Activated CD8-positive, alpha-beta memory T cell treated with anti-CD3 and anti-CD28 coated beads, Interleukin-2, amount 10 ng/mL, durations not matched to agents 7 days and 5 days (primary cell): ENCODE measurements around the gene SNX30. TPM values are rescaled to one million over a fixed set of nuclear protein-coding genes. Genes with fewer than 3 reads are reported as not detected.

Experiments
- ATAC-seq: fragments of 150-1000 bp; cut with Tn5 transposase; one replicate; pipeline ENCODE4 v1.10.0; 2021; ENCODE audit warnings: moderate library complexity
- CTCF ChIA-PET: fragments of 350-600 bp; sonication (Branson Sonifier 250); formaldehyde crosslinking; loops from one replicate; lab custom pipeline; 2021; ENCODE audit warnings: antibody characterized with exemption; lab: Charles Lee
- DNase-seq: peaks from one replicate; pipeline ENCODE4 v3.0.0-alpha.2; 2020
- H3K27ac Mint-ChIP-seq: one replicate; pipeline ENCODE4 v1.8.0; 2021; ENCODE audit warnings: mild to moderate bottlenecking, mixed read lengths
- H3K27me3 Mint-ChIP-seq: one replicate; pipeline ENCODE4 v1.8.0; 2021; ENCODE audit warnings: mixed read lengths
- H3K36me3 Mint-ChIP-seq: one replicate; pipeline ENCODE4 v1.8.0; 2021; ENCODE audit warnings: mild to moderate bottlenecking, mixed read lengths
- H3K4me1 Mint-ChIP-seq: one replicate; pipeline ENCODE4 v1.8.0; 2021; ENCODE audit warnings: mixed read lengths
- H3K4me3 Mint-ChIP-seq: one replicate; pipeline ENCODE4 v1.8.0; 2021; ENCODE audit warnings: mild to moderate bottlenecking, moderate library complexity, mixed read lengths
- H3K9me3 Mint-ChIP-seq: one replicate; pipeline ENCODE4 v1.8.0; 2022; ENCODE audit warnings: low read depth, mixed read lengths
- total RNA-seq, 2 experiments: library from RNA; stranded (reverse); gene quantifications; one replicate each; pipeline ENCODE4 v1.2.3, GENCODE V29; 2021

SNX30 gene
- total RNA-seq, 2 experiments from 2014 or later: 2.3 to 3.6 TPM

DNA sequence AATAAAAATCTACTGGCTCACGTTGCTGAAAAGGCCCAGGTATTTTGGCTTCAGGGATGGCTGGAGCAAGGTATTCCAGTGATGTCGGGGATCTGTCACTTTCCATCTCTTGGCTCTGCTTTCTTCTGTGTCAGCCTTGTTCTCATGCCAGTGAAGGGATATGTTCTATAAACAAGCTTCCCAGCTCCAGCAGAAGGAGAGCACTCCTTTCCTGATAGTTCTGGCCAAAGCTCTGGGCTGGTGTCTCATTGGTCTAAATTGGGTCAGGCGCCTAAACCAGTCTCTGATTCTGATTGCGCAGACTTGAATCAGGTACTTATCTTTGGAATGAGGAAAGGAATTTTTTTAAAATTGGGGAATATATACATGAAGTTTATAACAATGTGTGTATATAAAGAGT lies 5.1 kb downstream of the SNX30 start:
- ATAC-seq: no peak
- Mint-ChIP-seq H3K27ac (no peak overlapping the region), H3K4me3 (no peak overlapping the region), H3K4me1 (peaks cover 49% of the 10 kb centered on the region), H3K27me3 (peaks cover 30% of the 10 kb centered on the region), H3K36me3 (peaks cover 13% of the 10 kb centered on the region), H3K9me3 (peaks cover 3% of the 10 kb centered on the region)
- CTCF ChIA-PET: interaction anchor here (0.6 kb wide), 2 partner anchors 35 to 38 kb away, joined by 3 to 4 read pairs; no protein-coding TSS in a partner anchor
- DNase-seq: no peak

DNA sequence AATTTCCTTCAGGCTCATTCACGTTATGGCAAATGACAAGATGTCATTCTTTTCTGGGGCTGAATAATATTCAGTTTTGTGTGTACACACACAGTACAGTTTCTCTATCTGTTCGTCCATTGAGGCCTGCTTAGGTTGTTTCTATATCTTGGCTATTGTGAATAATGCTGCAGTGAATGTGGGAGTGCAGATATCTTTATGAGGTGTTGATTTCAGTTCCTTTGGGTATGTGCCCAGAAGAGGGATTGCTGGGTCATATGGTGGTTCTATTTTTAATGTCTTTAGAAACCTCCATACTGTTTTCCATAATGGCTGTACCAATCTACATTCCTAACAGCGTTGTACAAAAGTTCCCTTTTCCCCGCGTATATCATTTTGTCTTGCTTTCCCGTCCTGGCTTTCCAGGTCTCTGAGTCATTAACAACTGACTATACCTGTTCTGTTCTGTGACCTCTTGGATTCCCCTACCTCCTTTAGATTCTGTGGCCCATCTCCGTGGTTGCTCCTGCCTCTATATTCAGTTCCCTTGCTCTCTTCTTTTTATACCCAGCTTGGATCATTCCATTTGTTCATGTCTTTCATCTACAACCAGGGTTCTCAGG lies 6.8 kb downstream of the SNX30 start:
- Mint-ChIP-seq H3K27me3 (peaks cover 27% of the 10 kb centered on the region), H3K36me3 (peaks cover 13% of the 10 kb centered on the region), H3K4me1 (peaks cover 39% of the 10 kb centered on the region), H3K9me3 (peaks cover 3% of the 10 kb centered on the region), H3K4me3 (no peak overlapping the region), H3K27ac (no peak overlapping the region)
- no peak for ATAC-seq
- DNase-seq: no peak
- CTCF ChIA-PET: no interaction called here

DNA sequence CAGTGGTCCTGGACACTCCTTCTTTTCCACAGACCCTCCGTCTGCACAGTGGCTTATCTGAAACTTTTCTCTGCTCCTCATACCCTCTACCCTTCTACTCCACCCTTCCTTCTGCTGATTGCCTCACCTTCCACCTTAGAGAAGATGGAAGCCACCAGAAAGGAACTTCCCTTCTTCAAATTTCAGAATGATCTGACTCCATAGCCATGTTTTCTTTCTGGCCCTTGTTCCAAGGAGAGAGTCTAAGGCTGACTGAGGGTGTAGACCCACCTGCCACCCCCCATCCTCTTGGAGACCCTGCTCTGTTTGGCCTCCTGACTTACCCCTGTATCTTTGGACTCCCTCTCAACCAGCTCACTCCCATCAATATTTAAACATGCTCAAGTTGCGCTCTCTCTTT lies 7.4 kb downstream of the SNX30 start:
- ATAC-seq (no peak), DNase-seq (no peak)
- CTCF ChIA-PET: no interaction called here
- Mint-ChIP-seq H3K27me3 (peaks cover 23% of the 10 kb centered on the region), H3K27ac (no peak overlapping the region), H3K36me3 (peaks cover 13% of the 10 kb centered on the region), H3K4me1 (peaks cover 34% of the 10 kb centered on the region), H3K4me3 (no peak overlapping the region), H3K9me3 (peaks cover 3% of the 10 kb centered on the region)

DNA sequence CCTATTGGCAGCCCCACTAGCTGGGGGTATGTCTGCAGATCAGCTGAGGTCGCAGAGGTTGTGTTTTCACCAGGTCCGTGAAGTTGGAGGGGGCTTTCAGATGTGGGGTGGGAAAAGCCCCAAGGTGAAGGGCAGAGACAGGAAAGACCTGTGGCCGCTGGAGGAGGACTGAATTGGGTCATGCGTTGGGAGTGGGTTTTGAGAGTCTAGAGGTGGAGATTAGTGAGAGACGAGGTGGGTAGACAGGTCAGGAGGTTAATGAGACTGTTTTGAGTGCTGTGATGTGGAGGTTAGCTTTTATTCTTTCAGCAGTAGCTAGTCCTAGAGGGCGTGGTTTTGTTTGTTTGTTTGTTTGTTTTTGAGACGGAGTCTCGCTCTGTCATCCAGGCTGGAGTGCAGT lies 10.3 kb downstream of the SNX30 start:
- CTCF ChIA-PET: no interaction called here
- peaks cover 20% of the 10 kb centered on the region for H3K27me3 Mint-ChIP-seq
- H3K4me3 Mint-ChIP-seq: no peak overlapping the region
- DNase-seq: no peak
- H3K36me3 Mint-ChIP-seq: peaks cover 11% of the 10 kb centered on the region
- peaks cover 8% of the 10 kb centered on the region for H3K4me1 Mint-ChIP-seq
- H3K27ac Mint-ChIP-seq: no peak overlapping the region
- peaks cover 3% of the 10 kb centered on the region for H3K9me3 Mint-ChIP-seq
- no peak for ATAC-seq

DNA sequence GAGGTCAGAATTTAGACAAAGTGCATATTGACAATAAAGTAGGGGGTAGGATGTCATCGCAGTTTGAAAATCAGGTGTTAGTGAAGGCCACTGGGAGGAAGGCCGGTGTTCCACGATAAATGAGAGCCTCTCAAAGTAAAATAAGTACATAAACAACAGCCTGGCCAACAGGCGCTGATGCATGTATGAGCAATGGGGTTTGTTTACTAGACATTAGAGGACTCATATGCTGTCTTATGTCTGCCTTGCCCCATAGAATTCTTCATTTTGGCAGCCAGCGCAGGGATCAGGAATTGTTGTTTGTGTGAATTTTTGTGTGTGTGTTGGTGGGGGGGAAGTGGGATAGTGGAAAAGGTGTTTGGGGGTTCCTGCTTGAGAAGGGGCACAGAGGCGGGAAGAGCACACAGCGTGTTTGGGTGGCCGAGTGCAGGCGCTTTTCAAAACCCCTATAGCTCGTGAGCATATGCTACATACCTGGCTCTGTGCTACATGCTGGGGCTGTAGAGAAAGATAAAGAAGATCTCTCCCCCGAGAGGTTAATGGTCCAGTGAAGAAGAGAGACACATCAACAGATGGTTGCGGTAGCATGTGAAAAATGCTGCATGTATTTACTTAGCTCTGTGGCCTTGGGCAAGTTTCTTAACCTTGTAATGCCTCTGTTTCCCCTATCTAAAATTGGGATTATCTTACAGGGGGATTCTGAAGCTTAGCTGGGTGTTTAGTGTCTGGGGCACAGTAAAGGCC lies 11.5 kb downstream of the SNX30 start:
- no peak overlapping the region for H3K27ac Mint-ChIP-seq
- peaks cover 11% of the 10 kb centered on the region for H3K9me3 Mint-ChIP-seq
- peaks cover 13% of the 10 kb centered on the region for H3K36me3 Mint-ChIP-seq
- ATAC-seq (no peak), DNase-seq (no peak)
- no peak overlapping the region for H3K4me3 Mint-ChIP-seq
- H3K27me3 Mint-ChIP-seq: peaks cover 17% of the 10 kb centered on the region
- CTCF ChIA-PET: no interaction called here
- H3K4me1 Mint-ChIP-seq: peaks cover 3% of the 10 kb centered on the region

- H3K27me3 Mint-ChIP-seq: peaks cover 12% of the 10 kb centered on the region
- DNase-seq (no peak), ATAC-seq (no peak)
- peaks cover 15% of the 10 kb centered on the region for H3K36me3 Mint-ChIP-seq
- H3K9me3 Mint-ChIP-seq: peaks cover 13% of the 10 kb centered on the region
- no peak overlapping the region for H3K27ac Mint-ChIP-seq
- CTCF ChIA-PET: interaction anchor here (0.7 kb wide), 1 partner anchor 16 kb away, joined by 3 read pairs; no protein-coding TSS in a partner anchor
- H3K4me3 Mint-ChIP-seq: no peak overlapping the region
- H3K4me1 Mint-ChIP-seq: peaks cover 3% of the 10 kb centered on the region
These were observed 12.4 kb downstream of the SNX30 start for GRCh38 chr9:112762726-112763518.

- no peak overlapping the region for H3K4me3 Mint-ChIP-seq
- peaks cover 13% of the 10 kb centered on the region for H3K36me3 Mint-ChIP-seq
- no peak overlapping the region for H3K27ac Mint-ChIP-seq
- H3K27me3 Mint-ChIP-seq: peaks cover 11% of the 10 kb centered on the region
- no peak for DNase-seq
- no peak for ATAC-seq
- H3K9me3 Mint-ChIP-seq: peaks cover 12% of the 10 kb centered on the region
- CTCF ChIA-PET: no interaction called here
- H3K4me1 Mint-ChIP-seq: peaks cover 2% of the 10 kb centered on the region
These were observed 13.8 kb downstream of the SNX30 start for GRCh38 chr9:112764344-112764743.

DNA sequence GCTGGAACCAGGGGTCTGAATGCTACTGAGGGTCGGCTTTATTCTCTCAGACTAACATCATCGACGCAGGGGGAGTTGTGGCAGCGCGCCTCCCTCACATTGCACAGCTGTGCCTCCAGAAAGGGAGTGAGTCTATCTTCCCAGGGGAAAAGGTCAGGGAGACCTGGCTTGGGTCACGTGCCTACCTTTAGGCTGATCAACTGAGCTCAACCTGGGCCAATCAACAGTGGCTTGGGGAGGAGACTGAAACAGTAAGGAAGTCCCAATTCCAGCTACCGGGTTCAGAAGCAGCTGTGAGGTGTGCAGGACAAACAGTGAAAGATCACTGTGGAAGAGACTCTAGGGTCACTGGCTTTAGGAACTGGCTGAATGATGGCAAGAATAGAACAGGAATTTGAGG lies 14.3 kb downstream of the SNX30 start:
- Mint-ChIP-seq H3K4me1 (peaks cover 2% of the 10 kb centered on the region), H3K27ac (no peak overlapping the region), H3K4me3 (no peak overlapping the region), H3K9me3 (peaks cover 12% of the 10 kb centered on the region), H3K36me3 (peaks cover 13% of the 10 kb centered on the region), H3K27me3 (peaks cover 15% of the 10 kb centered on the region)
- ATAC-seq (no peak), DNase-seq (no peak)
- CTCF ChIA-PET: no interaction called here

GRCh38 chr9:112765281-112765680 lies 14.7 kb downstream of the SNX30 start:
- Mint-ChIP-seq H3K4me1 (peaks cover 2% of the 10 kb centered on the region), H3K27ac (no peak overlapping the region), H3K4me3 (no peak overlapping the region), H3K36me3 (peaks cover 13% of the 10 kb centered on the region), H3K27me3 (peaks cover 13% of the 10 kb centered on the region), H3K9me3 (peaks cover 12% of the 10 kb centered on the region)
- ATAC-seq: no peak
- CTCF ChIA-PET: no interaction called here
- no peak for DNase-seq

DNA sequence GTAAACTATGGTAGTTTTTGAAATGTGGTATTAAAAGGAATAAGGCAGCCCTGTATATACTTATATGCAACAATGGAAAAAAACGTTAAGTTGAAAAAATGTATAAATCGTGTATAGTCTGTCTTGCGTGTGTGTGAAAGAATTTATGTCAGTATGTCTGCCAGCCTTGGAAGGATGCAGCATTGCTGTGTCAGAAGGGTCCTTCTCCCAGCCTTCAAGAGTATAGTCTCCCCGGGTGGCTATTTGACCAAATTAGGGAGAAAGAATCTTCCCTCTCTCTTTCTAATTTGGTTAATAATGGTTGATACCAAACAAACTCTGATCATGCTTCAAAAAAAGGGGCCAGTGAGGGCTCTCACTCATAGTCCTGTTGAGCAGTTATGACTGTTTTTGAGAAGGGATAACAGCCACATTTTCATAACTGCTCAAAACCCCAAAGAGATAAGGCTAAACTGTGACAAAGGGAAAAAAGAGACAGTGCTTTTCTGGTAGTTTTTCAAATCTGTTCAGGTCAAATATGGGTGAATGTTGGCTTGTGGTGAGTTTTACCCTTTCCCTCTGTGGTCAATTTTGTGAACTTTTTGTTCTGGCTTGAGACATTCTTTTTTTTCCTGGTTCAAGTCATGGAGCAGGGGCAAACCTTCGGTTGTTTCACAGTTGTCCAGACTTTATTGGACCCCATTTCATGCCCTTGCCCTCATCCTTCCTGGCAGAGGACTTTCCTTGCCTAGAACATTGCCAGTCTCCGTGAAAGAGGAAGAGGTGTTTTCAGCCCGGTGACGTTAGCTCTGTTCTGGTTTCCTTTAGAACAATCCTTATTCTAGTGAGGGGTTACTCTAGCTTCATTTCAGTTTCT lies 21.0 kb downstream of the SNX30 start:
- CTCF ChIA-PET: interaction anchor here (0.7 to 1.6 kb wide), 2 partner anchors 22 to 54 kb away, joined by 4 to 5 read pairs; partner anchors contain the start of gene INIP
- H3K4me1 Mint-ChIP-seq: peaks cover 20% of the 10 kb centered on the region
- DNase-seq: no peak
- H3K36me3 Mint-ChIP-seq: peaks cover 7% of the 10 kb centered on the region
- peaks cover 6% of the 10 kb centered on the region for H3K9me3 Mint-ChIP-seq
- H3K4me3 Mint-ChIP-seq: no peak overlapping the region
- H3K27me3 Mint-ChIP-seq: peaks cover 26% of the 10 kb centered on the region
- peak; percentile 42 for ATAC-seq
- H3K27ac Mint-ChIP-seq: no peak overlapping the region

GRCh38 chr9:112772215-112772509 lies 21.6 kb downstream of the SNX30 start:
- no peak overlapping the region for H3K4me3 Mint-ChIP-seq
- H3K4me1 Mint-ChIP-seq: peaks cover 20% of the 10 kb centered on the region
- H3K27ac Mint-ChIP-seq: no peak overlapping the region
- CTCF ChIA-PET: interaction anchor here (0.7 to 1.6 kb wide), 2 partner anchors 21 to 54 kb away, joined by 4 to 5 read pairs; partner anchors contain the start of gene INIP
- peaks cover 26% of the 10 kb centered on the region for H3K27me3 Mint-ChIP-seq
- peaks cover 7% of the 10 kb centered on the region for H3K36me3 Mint-ChIP-seq
- ATAC-seq: peak; percentile 23
- H3K9me3 Mint-ChIP-seq: peaks cover 4% of the 10 kb centered on the region
- DNase-seq: no peak

GRCh38 chr9:112772551-112772950 lies 22.0 kb downstream of the SNX30 start:
- Mint-ChIP-seq H3K4me3 (no peak overlapping the region), H3K9me3 (peaks cover 4% of the 10 kb centered on the region), H3K27me3 (peaks cover 26% of the 10 kb centered on the region), H3K36me3 (peaks cover 7% of the 10 kb centered on the region), H3K4me1 (peaks cover 20% of the 10 kb centered on the region), H3K27ac (no peak overlapping the region)
- CTCF ChIA-PET: interaction anchor here (1.6 kb wide), 1 partner anchor 21 kb away, joined by 4 read pairs; no protein-coding TSS in a partner anchor
- ATAC-seq: no peak
- no peak for DNase-seq
